Mucosa of rectum (tissue), 2 donors: ENCODE data around the gene LETM1.

Experiments used
- H3K27ac ChIP-seq, 2 donors: one replicate each; pipeline ENCODE4 v1.7.0; 2013; ENCODE audit warnings: inconsistent platforms in 2 of 2, low read depth in 2 of 2, low read length in 2 of 2
- H3K27me3 ChIP-seq, 2 donors: one replicate each; pipeline ENCODE4 v1.7.0; 2013; ENCODE audit warnings: low read length in 2 of 2; ENCODE audit not compliant: control insufficient read depth in 2 of 2, insufficient read depth in 2 of 2
- H3K36me3 ChIP-seq, 2 donors: one replicate each; pipeline ENCODE4 v1.7.0; 2013; ENCODE audit warnings: low read length in 2 of 2; ENCODE audit not compliant: control insufficient read depth in 2 of 2, insufficient read depth in 2 of 2
- H3K4me1 ChIP-seq, 2 donors: one replicate each; pipeline ENCODE4 v1.7.0; 2013; ENCODE audit warnings: low read length in 2 of 2, mild to moderate bottlenecking in 1 of 2; ENCODE audit not compliant: control insufficient read depth in 2 of 2, insufficient read depth in 2 of 2
- H3K4me3 ChIP-seq, 2 donors: one replicate each; pipeline ENCODE4 v1.7.0; 2013; ENCODE audit warnings: low read length in 2 of 2
- H3K9ac ChIP-seq, 2 donors: one replicate each; pipeline ENCODE4 v1.7.0; 2013; ENCODE audit warnings: low read length in 2 of 2, low read depth in 1 of 2, mild to moderate bottlenecking in 1 of 2
- H3K9me3 ChIP-seq, 2 donors: one replicate each; pipeline ENCODE4 v1.7.0; 2013; ENCODE audit warnings: low read length in 2 of 2; ENCODE audit not compliant: control insufficient read depth in 2 of 2
- donor health status: healthy.
- donor health status: Normal muscosa, but diverticular disease.

Gene LETM1

DNA sequence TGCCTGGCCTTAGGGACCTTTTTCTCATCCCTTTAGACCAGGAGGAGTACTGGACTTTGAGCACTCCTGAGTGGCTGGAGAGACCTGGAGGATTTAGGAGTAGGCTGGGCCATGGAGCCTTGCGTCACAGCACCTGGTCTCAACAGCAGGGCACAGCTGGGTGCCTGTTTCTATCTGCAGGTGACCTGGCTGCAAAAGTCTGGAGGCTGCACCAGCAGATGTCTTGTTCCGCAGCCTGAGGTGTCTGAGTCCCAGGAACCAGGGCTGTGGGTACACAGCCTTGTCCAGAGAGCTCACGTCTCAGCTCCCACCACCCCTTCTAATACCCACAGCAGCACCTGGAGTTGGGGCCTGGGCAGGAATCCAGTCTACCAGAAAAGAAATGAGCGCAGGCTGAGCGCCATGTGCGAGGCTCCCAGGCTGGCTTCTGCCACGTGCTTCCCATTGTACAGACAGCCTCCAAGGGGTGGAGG, 10.3 kb upstream of the LETM1 start:
- Histone ChIP-seq H3K9me3 (no peaks in the 10 kb centered on the region), H3K9ac (no peak overlapping the region), H3K27ac (no peak overlapping the region), H3K27me3 (no peaks in the 10 kb centered on the region), H3K36me3 (no peaks in the 10 kb centered on the region), H3K4me1 (peaks cover 25 to 28% of the 10 kb centered on the region in 2 donors), H3K4me3 (no peak overlapping the region)

DNA sequence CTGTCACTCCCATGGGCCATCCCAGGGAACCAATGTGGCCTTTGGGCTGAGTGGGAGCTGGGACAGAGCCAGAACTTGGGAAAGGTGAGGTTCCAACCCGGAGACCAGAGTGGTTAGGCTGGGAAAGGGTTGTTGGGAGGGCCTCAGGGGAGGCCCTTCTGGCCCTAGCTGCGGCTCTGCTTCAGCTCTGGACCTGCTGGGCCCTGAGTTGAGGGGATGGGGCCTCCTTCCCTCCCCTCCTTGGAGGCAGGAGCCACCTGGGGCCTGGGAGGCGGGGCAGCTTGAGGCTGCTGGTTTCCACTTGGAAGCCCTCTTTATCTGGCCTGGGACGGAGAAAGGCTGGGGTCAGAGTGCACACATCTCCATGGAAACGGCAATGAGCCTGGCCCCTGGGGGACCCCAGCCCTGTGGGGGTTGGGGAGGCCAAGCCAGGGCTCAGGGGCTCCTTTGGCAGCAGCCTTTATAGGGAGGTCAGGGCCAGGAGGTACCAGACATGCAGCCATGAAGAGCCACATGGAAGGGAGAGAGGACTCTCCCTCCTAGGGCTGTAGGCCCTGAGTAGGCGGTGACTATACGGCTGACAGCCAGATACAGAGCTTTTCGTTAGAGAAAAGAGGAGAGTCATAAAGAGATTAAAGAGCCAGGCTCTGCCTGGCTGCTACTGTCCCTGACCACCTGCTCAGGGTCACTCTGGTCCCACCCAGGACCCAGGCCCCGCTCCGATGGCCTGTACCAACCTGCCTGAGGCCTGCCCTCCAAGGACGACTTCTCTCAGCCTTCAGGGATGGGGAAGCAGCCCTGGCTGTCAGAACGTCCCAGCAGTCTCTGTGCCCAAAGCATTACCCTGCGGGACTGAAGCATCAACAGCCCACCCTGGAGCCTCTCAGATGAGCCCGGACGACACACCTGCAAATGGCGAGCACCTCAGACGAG, 8.4 kb upstream of the LETM1 start:
- H3K9ac ChIP-seq, result no peak overlapping the region
- peaks cover 17 to 20% of the 10 kb centered on the region in 2 donors for H3K4me1 ChIP-seq
- no peaks in the 10 kb centered on the region for H3K9me3 ChIP-seq
- H3K27ac ChIP-seq, result no peak overlapping the region
- H3K36me3 ChIP-seq, result no peaks in the 10 kb centered on the region
- H3K27me3 ChIP-seq, result no peaks in the 10 kb centered on the region
- no peak overlapping the region for H3K4me3 ChIP-seq

DNA sequence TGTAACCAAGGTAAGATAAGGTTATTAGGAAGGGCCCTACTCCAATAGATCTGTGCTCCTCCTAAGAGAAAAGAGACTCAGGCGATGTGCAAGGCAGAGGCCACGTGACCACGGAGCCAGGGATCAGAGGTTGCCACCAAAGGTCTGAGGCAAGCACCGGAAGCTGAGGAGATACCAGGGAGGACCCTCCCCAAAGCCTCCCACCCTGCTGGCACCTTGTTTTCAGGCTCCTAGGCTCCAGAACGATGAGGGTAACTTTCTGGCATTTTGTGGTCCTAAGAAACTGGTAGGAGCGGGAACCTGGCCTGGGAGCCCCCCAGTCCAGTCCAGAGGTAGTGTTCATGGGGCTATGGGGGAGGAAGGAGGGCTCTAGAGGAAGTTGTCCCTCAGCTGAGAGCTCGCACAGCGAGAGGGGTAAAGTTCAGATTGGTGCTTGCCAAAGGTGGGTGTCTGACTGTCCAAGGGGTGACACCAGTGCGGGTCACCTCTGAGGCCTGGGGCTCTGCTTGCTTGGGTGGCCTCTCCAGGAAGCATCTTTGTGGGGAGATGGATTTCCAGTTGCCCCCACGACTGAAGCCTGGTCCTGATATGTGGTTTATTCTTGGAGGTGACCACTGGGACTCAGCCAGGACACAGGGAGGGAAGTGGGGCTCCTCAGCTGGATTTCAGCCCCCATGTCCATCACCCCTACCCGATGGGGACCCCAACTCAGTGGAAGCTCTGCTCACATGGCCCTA, 7.5 kb upstream of the LETM1 start:
- Histone ChIP-seq H3K4me3 (no peak overlapping the region), H3K27ac (no peak overlapping the region), H3K9ac (no peak overlapping the region), H3K4me1 (peaks cover 9 to 12% of the 10 kb centered on the region in 2 donors), H3K27me3 (no peaks in the 10 kb centered on the region), H3K9me3 (no peaks in the 10 kb centered on the region), H3K36me3 (no peaks in the 10 kb centered on the region)

GRCh38 chr4:1862961-1863296, 7.0 kb upstream of the LETM1 start:
- H3K9me3 ChIP-seq, result no peaks in the 10 kb centered on the region
- H3K4me1 ChIP-seq, result peaks cover 9% of the 10 kb centered on the region in 2 donors
- no peak overlapping the region for H3K27ac ChIP-seq
- H3K4me3 ChIP-seq, result peak overlapping the region in 1 of 2 donors; percentile 42
- H3K9ac ChIP-seq, result no peak overlapping the region
- no peaks in the 10 kb centered on the region for H3K27me3 ChIP-seq
- no peaks in the 10 kb centered on the region for H3K36me3 ChIP-seq

GRCh38 chr4:1862055-1862911, 6.3 kb upstream of the LETM1 start:
- Histone ChIP-seq H3K27me3 (no peaks in the 10 kb centered on the region), H3K4me1 (peaks cover 8 to 10% of the 10 kb centered on the region in 2 donors), H3K36me3 (no peaks in the 10 kb centered on the region), H3K9ac (no peak overlapping the region), H3K9me3 (no peaks in the 10 kb centered on the region), H3K4me3 (peak overlapping the region; percentile 1 to 42), H3K27ac (no peak overlapping the region)

DNA sequence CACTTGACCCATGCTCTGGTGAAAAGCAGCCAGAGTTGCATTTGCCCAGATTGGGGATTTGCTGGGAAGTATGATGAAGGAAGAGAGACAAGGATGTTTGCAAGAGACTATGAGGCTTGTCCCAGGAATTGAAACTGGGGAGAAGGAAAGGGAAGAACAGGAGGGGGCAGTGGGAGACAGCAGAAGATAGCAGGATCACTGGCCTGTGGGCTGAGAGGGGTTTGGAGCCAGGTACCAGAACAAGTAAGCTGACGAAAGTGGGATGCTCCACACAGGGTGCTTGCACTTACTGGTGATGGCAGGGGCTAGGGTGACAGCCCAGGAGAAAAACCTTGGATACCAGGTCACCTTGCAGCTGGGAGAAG, 3.4 kb upstream of the LETM1 start:
- Histone ChIP-seq H3K27me3 (no peaks in the 10 kb centered on the region), H3K36me3 (no peaks in the 10 kb centered on the region), H3K4me1 (peaks cover 20 to 26% of the 10 kb centered on the region in 2 donors), H3K9ac (no peak overlapping the region), H3K4me3 (no peak overlapping the region), H3K27ac (no peak overlapping the region), H3K9me3 (no peaks in the 10 kb centered on the region)

- Histone ChIP-seq H3K4me3 (peak overlapping the region in 1 of 2 donors; percentile 82), H3K36me3 (no peaks in the 10 kb centered on the region), H3K4me1 (peaks cover 28 to 33% of the 10 kb centered on the region in 2 donors), H3K27me3 (no peaks in the 10 kb centered on the region), H3K27ac (peak overlapping the region; percentile 86 to 89), H3K9me3 (no peaks in the 10 kb centered on the region), H3K9ac (no peak overlapping the region)
These were observed 2.0 kb upstream of the LETM1 start for GRCh38 chr4:1857931-1858330.

DNA sequence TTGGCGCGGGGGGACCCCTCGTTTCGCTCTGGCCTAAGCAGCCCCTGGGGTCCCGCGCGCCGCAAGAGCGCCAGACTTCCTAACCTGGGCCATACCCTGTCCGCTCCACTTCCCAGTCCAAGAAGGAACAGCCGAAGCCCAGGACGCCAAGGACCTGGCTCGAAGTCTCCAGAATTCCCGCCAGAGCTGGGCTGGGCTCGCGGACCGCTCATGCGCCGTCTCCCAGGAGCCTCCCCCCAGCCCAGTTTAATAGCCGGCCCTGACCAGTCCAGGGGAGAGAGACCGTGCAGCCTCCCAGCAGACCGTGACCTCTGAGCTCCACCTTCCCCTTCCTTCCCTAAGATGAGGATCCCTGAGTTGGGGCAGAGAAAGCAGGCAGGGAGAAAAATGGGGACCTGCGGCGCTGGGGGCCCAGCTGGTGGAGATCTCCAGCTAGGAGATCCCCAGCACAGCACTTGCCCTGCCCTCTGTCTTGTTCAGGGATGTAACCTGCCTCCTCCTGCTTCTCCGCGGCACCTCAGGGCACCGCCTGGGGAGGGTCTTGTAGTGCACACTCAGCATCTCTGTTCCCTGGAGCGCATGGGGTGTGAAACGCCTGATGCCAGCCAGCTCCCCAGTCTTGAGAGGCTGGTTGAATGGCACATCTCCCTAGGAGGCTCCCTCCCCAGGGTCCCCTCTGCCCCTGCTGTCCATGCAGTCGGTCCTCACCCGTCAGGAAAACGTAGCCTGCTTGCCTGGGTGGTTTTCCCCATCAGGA, 1.2 kb upstream of the LETM1 start:
- H3K27ac ChIP-seq, result peak overlapping the region; percentile 86 to 89
- peak overlapping the region; percentile 82 to 84 for H3K4me3 ChIP-seq
- H3K9ac ChIP-seq, result peak overlapping the region; percentile 65 to 88
- H3K36me3 ChIP-seq, result no peaks in the 10 kb centered on the region
- H3K9me3 ChIP-seq, result no peaks in the 10 kb centered on the region
- H3K27me3 ChIP-seq, result no peaks in the 10 kb centered on the region
- H3K4me1 ChIP-seq, result peaks cover 32 to 41% of the 10 kb centered on the region in 2 donors

DNA sequence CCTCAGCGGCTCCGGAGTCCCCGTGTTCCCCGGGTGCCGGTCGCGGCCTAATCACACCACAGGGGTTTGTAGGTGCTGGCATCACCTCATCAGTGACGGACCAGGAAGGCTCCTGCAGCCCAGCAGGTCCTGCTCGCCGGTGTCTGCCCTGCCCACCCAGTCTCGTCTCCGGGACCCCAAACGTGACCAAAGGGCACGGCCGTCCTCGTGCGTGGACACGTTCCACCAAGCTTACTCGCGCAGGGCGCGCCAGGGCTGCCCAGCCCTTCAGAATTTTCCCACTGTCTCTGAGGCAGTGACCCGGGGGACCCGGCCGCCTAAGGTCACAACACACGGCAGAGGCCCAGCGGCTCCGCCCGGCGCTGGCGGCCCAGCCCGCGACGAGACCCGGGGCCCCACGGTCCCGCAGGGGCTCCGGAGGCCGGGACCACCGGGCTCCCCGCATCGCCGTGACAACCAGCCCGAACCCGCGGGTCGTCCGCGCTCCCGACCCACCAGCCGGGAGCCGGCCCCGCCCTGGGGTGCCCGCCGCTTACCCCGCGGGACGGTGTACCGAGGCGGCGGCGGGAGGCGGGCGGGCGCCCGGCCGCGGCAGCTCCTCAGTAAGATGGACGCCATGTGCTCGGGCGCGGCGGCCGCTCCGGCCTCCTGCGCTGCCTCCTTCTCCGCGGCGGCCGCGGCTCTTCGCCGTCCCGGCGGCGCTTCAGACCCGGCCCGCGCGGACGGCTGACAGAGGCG, 454 bp downstream of the LETM1 start:
- Histone ChIP-seq H3K27me3 (no peaks in the 10 kb centered on the region), H3K36me3 (no peaks in the 10 kb centered on the region), H3K9me3 (no peaks in the 10 kb centered on the region), H3K27ac (peak overlapping the region; percentile 68 to 86), H3K4me1 (peaks cover 44 to 50% of the 10 kb centered on the region in 2 donors), H3K9ac (peak overlapping the region; percentile 75 to 88), H3K4me3 (peak overlapping the region; percentile 84 to 87)
